GM12873 (cell line): ENCODE data around the gene COLGALT1.

Source experiments
- TF ChIP-seq, protein P1 (sequence below): IDR thresholded peaks from 2 replicates; pipeline ENCODE4 v1.5.1; 2012; ENCODE audit warnings: low read depth, mild to moderate bottlenecking, moderate library complexity, low read length, control low read depth; ENCODE audit not compliant: insufficient read depth; ENCODE audit errors: missing control alignments

Gene COLGALT1

GRCh38 chr19:17554968-17555479 lies 425 bp upstream of the COLGALT1 start:
- TF ChIP-seq, protein P1, sequence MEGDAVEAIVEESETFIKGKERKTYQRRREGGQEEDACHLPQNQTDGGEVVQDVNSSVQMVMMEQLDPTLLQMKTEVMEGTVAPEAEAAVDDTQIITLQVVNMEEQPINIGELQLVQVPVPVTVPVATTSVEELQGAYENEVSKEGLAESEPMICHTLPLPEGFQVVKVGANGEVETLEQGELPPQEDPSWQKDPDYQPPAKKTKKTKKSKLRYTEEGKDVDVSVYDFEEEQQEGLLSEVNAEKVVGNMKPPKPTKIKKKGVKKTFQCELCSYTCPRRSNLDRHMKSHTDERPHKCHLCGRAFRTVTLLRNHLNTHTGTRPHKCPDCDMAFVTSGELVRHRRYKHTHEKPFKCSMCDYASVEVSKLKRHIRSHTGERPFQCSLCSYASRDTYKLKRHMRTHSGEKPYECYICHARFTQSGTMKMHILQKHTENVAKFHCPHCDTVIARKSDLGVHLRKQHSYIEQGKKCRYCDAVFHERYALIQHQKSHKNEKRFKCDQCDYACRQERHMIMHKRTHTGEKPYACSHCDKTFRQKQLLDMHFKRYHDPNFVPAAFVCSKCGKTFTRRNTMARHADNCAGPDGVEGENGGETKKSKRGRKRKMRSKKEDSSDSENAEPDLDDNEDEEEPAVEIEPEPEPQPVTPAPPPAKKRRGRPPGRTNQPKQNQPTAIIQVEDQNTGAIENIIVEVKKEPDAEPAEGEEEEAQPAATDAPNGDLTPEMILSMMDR = no peak

- TF ChIP-seq, protein P1 = no peak
These were observed 722 bp downstream of the COLGALT1 start for GRCh38 chr19:17555929-17556813.

DNA sequence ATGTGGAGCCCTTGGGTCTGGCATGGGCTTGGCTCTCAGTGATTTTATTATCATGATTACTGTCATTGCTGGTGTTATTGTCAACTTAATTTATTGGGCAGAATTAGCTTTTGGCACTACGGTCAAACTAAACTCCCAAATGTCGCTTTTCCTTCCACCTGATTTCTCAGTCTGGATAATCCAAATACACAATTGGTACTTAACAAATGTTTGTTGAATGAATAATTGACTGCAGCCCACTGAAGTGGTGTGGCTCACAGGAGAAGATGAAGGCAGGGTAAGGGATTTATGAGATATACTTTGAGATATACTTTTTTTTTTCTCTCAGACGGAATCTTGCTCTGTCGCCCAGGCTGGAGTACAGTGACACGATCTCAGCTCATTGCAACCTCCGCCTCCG lies 1.5 kb downstream of the COLGALT1 start:
- TF ChIP-seq, protein P1 = no peak

DNA sequence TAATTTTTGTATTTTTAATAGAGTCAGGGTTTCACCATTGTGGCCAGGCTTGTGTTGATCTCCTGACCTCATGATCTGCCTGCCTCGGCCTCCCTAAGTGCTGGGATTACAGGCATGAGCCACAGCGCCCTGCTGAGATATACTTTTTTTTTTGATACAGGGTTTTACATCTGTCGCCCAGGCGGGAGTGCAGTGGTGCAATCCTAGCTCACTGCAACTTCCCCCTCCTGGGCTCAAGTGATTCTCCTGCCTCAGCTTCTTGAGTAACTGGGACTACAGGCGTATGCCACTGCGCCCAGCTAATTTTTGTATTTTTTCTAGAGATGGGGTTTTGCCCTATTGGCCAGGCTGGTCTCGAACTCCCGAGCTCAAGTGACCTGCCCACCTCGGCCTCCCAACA lies 2.0 kb downstream of the COLGALT1 start:
- TF ChIP-seq, protein P1 = no peak

GRCh38 chr19:17560205-17560595 lies 4.8 kb downstream of the COLGALT1 start:
- TF ChIP-seq, protein P1 = no peak

DNA sequence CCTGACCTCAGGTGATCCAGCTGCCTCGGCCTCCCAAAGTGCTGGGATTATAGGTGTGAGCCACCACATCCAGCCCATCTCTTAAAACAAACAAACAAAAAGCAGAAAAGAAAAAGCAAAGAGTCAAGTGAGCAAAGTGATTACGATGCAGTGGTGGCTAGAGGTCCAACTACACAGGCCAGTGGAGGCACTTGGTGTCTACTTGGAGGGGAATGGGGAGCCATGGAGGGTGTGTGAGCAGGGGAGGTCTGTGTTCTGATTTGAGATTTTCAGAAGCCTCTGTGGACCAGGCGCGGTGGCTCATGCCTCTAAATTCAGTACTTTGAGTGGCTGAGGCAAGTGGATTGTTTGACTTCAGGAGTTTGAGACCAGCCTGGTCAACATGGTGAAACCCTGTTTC lies 6.6 kb downstream of the COLGALT1 start:
- TF ChIP-seq, protein P1 = no peak

GRCh38 chr19:17562561-17562960 lies 7.1 kb downstream of the COLGALT1 start:
- TF ChIP-seq, protein P1 = no peak
